GM23338 (cell line): ENCODE measurements around the gene MAOA.

Experiments used
- CREB1 ChIP-seq: fragments of 250-450 bp; sonication (Bioruptor Pico); IDR thresholded peaks from 2 replicates; pipeline ENCODE4 v1.5.0; 2020; ENCODE audit warnings: low read depth, mild to moderate bottlenecking, moderate library complexity
- CTCF ChIP-seq, 2 experiments: fragments of 200-600 bp in 1 of 2; sonication (generic) in 1 of 2; conservative IDR thresholded peaks; 2 replicates each; pipeline versions ENCODE4 v1.5.1 to v1.6.1; 2016 to 2017; ENCODE audit warnings: antibody characterized with exemption in 2 of 2, low read depth in 2 of 2, mild to moderate bottlenecking in 2 of 2, moderate library complexity in 1 of 2
- EZH2phosphoT487 ChIP-seq: fragments of 200-600 bp; sonication (generic); IDR thresholded peaks from one replicate; pipeline ENCODE4 v1.8.1; 2018; ENCODE audit warnings: antibody characterized with exemption; ENCODE audit not compliant: unreplicated experiment
- JUNB ChIP-seq: IDR thresholded peaks from one replicate; pipeline ENCODE4 v1.6.1; 2016; ENCODE audit warnings: antibody characterized with exemption; ENCODE audit not compliant: unreplicated experiment

- TF ChIP-seq CTCF (conservative IDR thresholded peaks at IDR 0.05; ENCODE audit: low read depth in 2 of 2) (no peak), JUNB (no peak), CREB1 (CRISPR knock-in tag) (no peak), EZH2phosphoT487 (no peak)
These were observed 26.6 kb downstream of the MAOA start for GRCh38 chrX:43682726-43683125.
